ENCODE data around the gene STAG3.
A peak's percentile ranks its signal among the peaks of the same experiment; 100 is the strongest.

The STAG3 gene

DNA sequence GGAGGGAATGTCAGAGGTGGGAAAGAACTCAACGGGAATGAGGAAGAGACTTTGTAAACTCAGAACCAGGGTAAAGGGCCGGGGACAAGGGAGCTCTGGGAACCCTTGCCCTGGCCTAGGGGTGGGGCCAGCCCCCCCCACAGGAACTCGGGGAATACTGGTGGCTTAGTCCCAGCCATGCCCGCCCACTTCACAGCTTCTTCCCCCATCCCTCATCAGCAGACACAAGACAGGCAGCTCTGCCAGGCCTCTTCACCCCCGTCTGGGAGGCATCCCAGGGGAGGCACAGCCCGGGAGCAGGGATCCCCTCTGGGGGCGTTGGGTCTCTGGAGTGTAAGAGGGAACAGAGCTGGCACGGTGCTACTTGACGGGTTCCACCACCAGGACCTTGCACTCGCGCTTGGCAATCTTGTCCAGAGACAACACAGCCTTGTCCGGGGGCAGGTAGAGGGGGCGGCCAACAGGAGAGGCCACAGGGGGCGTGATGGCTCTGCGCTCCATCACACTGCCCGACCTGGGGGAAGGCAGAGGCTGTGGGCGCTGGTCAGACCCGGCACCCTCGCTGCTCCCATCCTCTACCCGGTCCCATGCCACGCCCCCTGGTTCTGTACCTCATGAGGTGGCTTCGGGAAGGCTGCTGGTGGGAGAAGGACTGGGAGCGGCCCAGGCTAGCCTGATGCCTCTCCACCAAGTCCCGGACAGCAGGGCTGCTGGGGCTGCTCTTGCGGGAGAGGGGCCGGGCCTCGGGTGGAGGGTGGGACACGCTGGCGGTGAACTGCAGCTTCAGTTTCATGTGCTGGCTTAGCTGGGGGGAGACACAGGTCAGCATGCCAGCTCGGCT, 22.8 kb upstream of the STAG3 start:
- DNase-seq = no peak

DNA sequence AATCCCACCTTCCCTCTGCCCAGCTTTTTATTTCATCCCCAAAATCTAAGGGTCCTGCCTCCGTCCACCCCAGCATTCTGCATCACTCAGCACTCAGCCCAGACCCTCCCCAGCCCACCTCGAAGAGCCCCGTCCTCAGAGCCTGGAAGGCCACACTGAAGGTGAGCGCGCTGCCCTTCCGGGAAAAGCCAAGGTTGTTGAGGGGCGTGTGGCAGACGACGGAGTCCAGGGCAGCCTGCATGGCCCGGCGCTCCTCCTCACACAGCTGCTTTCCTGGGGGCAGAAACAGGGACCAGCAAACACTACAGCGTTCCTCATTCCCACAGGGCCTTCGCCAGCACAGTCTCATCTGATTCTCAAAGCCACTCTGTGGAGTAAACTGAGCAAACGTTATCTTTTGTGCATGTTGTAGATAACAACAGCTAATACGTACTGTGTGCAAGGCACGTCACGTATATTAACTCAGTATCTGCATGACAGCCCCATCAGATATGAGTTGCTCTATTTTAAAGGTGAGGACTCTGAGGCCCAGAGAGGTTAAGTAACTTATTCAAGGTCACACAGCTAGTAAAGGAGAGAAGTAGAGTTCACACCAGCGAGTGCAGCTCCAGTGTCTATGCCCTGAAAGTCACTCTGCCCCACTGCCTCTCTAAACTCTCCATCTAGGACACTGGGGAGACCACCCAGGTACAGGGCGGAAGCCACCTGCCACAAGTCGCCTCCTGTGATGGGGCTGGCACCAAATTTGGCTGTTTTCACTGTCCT, 22.0 kb upstream of the STAG3 start:
- no peak for DNase-seq

DNA sequence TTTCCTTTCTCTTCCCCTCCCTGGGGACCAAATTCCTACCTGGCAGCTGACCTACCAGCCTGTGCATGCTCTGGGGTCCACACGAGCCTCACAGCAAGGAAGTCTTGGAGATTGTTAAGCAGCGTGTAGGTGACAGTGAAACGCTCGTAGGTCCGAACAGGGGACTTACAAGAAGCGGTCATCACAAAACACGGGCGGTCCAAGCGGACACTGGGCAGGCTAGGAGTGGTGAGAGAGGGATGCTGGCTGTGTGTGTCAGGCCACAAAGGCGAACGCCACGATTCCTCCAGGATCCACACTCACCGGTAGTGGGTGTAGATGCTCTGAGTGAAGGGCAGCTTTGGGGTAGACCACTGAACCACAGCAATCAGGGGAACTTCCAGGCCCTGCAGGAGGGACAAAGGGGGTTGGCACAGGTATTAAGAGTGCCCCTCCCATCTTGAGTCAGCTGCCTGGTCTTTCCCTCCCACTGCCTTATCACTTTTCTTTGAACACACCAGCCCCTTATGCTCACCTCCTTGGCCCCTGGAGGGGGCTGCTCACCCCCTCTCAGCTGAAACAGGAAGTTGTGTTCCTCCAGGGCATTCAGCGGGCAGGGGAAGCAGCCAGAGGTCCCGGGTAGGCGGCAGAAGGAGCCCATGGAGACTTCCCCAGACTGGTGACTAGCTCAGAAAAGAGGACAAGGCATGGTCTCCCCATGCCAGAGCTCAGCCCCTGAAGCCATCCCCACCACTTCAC, 21.2 kb upstream of the STAG3 start:
- no peak for DNase-seq

DNA sequence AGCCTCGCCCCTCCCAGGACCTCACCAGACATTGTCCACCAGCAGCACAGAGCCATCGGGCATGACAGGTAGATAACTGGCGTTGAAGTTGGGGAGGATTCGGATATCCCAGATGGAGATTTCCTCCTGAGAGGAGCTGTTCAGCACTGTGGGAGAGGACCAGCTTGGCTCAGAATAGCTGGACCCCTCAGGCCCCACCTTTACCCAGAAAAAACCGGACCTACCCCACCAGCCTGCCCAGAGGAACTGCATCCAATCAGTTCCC, 20.7 kb upstream of the STAG3 start:
- no peak for DNase-seq

DNA sequence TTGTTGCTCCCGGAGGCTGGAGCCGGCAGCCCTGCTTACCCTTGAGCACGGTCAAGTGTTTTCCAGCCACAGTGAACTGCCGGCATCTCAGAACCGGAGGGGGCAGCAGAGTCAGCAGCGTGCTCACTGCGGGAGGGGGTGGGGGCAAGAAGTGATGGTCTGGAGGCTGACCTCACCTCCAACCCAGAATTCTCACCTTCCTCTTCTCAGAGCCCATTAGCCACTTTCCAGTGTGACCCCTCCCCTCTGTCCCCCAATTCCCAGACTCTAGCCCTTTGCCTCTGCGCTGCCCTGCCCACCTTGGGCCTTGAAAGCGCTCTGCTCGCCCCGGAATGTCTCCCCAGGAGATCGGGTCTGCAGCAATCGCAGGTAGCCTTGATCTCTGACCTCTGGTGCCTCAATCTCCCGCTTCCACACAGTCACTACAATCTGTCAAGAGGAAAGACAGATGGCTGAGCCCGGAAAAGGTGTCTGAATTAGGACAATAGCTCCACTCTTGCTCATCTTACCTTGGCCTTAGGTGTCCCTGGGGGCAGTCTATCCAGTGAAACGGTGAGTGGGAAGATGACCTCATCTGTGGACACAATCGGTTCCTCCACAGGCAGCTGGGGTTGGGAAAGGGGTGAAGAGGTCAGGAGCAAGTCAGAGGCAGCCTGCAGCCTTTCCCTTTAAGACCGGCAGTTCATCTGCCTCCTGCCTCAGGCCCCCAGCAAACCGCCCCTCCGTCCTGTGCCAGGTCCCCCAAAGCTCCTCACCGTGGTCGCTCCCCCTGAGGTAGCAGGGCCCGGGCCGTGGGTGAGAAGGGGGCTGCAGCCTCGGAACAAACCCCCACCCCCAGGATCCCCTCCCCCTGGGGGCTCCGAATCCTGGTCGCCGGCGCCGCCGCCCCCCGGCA, 20.1 kb upstream of the STAG3 start:
- peak; percentile 50 for DNase-seq

DNA sequence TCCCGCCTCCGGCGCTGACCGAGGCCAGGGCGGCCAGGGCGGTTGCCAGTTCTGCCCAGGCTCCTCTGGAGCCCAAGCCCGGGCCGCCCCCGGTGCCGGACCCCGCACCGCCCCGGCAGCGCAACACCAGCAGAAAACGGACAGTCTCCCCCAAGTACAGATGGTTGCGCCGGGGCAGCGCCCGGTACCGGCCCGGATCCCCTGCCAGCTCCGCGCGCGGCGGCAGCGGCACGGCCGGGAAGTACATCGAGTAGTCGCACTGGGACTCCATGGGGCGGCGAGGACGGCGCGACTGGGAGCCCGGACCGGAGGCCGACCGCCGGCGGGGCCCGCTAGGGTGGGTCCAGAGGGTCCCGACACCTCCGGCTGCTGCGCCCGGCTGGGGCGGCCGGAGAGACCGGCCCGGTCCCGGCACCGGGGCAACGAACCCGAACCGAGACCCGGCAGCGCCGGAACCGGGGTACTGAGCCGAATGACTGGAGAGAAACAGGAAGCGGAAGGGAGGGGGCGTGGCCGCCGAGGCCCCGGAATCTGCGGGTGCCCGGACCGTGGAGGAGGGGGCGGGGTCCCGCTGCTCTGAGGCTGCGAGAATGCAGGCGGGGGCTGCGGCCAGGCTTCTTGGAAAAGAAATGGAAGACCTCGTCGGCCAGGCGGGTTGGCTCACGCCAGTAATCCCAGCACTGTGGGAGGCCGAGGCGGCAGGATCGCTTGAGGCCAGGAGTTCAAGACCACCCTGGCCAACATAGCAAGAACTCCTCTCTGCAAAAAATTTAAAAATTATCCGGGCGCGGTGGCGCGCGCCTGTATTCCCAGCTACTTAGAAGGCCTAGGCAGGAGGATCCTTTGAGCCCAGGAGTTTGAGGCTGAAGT, 19.3 kb upstream of the STAG3 start, which contains the start of gene TRAPPC14:
Gene TRAPPC14, minus strand, starts transcription at position 495 of the 870 bp plus-strand sequence. Its CDS starts 224 bp downstream, at position 271.
- peak; percentile 80 for DNase-seq

DNA sequence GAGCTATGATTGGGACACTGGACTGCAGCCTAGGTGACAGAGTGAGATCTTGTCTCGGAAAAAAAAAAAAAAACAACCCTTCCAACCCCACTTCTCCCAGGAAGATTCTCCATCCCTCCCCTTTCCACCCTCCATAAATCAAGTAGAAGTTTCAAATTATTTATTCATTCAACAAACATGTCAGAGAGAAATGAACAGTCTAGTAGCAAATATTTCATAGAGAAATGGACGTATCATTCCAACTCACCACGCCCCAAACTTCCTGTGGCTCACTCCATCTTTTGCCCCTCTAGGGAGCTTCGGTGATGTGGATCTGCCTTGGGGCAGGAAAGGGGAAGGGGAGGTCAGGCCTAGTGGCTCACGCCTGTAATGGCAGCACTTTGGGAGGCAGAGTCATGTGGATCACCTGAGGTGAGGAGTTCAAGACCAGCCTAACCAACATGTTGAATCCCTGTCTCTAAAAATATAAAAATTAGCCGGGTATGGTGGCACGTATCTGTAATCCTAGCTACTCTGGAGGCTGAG, 18.6 kb upstream of the STAG3 start:
- DNase-seq = no peak

DNA sequence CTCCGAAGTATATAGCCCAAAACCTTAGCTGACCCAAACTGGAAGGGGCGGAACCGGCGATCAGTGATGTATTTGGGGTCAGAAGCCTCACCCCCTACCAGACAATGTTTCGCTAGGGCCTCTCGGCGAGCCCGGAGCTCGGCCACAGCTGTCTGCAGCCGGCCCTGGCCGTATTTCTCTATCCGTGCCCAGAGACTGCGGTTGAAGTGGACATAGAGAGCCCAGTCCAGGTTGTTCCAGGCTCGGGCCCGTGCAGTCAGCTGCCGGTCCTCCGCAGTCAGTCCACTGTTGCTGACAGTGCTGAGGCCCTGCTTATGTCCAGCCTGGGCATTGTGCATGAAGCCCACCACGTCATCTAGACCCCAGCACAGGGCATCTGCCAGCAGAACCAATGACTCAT, 17.7 kb upstream of the STAG3 start:
- no peak for DNase-seq

DNA sequence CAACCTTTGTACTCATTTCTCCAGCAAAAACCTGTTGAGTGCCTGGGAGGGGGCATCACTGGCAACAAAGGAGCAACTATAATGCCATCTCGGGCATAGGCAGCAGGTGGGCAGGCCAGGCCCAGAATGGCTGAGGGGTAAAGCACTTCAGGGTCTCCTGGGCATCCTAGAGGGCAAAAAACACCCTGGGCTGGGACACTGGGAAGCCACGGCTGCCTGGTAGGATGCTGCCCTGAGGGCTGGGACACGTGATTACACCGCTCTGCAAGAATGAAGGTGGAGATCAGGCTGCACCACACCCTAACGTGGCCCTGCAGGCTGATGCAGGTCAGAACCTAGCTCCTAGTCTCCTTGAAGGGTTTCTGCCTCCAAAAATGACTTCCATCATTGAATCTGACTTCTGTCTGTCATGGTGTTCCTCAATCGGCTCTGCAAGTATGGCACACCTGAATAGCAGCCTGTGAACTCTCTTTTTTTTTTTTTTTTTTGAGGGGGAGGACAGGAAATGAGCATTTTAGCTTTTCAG, 14.6 kb upstream of the STAG3 start:
- DNase-seq = no peak

DNA sequence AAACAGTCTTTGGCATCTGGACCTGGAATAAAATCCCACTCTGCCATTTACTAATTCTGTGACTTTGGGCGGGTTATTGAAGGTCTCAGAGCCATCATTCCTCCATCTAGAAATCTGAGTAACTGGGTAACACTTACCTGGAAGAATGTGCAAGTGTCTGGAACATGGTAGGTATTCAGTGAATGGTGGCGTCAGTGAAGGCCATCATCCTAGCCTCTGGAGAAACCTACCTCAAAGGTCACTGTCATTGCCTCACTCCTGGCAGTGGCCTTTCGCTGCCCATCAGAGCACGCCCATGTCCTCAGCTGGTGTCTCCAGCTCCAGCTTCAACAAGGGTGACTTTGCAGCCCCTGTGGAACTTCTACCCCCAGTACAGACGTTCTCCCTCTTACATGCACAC, 13.8 kb upstream of the STAG3 start:
- DNase-seq = no peak

DNA sequence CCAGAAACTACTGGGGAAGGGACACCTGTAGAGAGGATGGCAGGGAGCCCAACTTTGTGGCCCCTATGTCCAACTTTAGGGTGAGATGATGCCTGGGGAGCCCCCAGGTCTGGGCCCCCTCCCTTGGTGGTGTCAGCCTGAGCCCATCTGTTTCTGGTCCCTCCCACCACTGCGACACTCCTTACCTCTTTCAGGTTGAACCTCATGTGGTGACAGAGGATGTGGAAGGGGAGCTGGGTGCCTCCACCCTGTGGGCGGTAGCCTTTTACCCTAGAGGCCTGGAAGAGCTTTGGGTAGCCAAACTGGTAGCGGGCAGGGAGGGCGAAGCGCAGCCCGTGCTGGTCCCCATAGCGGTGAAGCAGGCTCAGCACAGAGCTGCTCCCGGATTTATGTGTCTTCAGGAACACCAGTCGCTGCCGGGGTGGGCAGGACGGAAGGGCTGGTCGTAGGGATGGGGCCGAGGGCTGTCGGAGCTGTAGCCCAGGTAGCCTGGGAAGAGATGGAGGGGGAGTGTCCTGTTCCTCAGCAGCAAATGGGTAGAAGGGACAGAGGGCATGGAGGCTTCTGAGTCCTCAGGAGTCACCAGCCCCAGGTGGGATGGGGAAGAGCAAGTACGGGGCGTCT, 11.3 kb upstream of the STAG3 start:
- DNase-seq = no peak

DNA sequence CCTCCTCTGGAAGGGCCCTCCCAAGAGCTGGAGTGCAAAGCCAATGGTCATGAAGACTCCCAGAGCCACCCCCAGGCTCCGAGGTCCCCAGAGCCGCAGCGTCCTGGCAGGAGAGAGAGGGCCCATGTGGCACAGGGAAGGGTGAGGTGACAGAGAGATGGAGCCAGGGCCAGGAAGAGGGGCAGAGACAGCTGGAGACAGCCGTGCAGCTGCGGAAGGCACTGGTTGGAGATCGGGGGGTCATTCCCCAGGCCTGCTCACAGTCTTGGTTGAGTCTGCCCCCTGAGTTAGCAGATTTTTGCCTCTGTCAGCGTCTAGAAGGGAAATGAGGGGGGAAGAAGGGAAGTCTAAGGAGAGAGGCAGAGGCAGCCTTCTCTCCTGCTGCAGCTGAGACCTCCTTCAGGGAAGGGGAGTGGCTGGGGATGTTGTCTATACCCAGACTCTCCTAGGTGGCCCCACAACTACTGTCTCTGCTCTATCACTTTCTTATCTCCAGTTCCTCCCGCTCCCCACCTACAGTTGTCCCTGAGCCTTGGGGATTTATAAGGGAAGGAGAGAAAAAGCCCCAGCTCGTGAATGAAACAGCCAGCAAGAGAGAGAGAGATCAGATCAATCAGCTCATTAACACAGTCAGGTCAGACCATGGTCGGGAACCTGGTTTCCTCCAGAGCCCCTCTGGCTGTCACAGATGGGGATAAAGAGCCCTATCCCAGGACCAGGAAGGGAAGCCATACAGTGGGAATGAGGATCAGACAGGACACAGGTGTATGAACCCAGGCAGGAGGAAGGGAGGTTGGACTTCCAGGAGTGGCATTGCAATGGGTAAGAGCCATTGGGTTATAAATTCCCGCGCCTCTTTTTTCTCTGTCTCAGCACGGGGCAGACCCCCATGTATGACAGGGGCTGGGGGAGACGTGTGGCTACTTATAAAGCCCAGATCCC, 10.5 kb upstream of the STAG3 start:
- no peak for DNase-seq

DNA sequence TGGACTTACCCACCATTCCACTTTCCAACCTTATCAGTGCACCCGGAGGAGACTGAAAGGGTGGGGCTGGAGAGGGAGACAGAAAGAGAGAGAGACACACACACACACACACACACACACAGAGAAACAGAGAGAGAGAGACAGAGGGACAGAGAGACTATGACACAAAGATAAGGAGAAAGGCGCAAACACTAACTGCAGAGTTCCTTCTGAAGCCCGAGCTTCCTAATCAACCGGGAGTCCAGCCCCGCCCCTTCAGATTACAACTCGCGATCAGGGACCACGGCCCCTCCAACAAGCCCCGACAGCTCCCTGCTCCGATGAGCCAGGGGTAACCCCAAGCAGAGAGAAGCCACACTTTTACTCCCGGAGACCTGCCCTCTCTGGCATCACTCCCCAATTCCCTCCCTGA, 9.8 kb upstream of the STAG3 start:
- no peak for DNase-seq

DNA sequence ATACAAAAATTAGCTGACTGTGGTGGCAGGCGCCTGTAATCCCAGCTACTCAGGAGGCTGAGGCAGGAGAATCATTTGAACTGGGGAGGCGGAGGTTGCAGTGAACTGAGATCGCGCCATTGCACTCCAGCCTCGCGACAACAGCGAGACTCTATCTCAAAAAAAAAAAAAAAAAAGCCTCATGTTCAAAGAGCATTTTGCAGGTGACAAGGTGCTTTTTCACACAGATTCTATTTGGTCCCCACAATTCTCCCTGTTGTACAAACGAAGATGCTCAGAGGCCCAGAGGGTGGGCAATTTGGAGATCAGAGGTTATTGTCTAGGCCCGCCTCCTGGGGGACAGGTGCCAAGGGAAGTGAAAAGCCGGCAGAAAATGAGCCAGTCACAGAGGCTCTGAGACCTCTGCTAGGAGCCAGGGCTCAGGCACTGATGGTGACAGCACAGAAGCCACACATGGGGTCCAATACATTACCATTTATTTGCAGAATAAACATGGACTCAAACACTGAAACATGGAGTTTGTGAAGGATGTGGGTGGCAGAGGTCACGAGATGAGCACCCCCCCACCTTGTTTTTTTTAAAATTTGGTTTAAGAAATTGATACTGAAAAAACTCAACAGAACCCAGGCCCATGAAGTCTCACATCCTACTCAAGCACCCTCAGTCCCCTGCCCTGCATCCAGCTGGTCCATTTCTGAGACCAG, 8.4 kb upstream of the STAG3 start:
- no peak for DNase-seq

DNA sequence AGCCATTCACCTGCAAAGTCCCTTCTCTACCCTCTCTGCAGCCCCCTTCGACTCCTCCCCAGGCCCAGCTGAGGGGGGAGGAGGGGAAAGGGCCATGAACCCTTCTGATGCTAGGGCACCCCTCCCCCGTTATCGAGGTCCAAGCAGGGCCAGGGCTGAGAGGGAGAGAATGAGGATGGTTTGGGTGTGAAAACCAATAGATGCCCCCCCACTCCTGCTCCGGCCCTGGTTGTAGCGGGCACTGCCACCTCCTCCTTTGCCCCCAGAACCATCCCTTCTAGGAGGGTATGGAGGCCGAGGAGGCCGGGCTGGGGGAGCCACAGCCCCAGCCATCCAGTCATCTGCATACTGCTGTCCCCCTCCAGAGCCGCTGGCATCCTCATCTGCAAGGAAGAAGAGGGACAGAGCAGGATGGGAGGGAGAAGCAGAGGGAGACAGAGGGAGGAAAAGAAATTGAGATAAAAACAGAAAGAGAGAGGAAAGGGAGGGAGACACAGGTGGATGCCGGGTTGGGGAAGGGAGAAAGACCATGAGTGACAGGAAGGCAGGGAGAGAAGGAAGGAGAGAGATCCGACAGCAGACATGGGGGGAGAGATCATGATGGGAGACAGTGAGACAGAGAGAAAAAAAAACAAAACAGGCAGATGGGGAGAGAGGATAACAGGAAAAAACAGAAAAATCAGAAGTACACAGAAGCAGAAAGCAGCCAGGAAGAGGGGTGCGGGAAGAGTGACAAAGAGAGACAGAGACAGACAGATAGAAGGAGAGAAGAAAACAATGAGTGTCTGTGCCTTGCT, 7.4 kb upstream of the STAG3 start:
- no peak for DNase-seq

DNA sequence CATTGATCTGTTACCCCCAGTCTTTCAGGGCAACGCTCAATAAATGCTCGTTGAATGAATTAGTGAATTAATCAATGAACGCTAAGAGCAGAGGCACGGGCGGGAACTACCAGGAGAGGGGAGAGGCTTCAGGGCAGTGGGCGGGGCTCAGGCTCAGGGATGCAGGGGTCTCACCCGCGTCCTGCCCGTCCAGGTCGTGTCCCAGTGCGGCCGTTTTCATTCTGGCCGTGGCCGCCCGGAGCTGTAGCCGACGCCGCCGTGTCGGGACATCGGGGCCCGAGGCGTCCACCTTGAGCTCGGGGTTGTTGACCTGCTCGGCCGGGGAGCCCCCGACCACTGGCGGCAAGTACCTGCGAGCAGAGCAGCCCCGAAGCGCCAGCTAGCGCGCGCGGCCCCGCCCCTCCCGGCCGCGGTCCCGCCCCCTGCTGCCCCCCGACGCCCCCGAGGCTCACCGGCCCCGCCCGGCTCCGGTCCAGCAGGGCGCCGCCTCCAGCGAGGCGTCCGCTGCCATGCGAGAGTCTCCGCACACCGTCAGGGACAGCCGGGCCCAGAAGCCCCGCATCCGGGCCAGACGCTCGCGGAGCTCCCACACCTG, 6.5 kb upstream of the STAG3 start:
- no peak for DNase-seq

DNA sequence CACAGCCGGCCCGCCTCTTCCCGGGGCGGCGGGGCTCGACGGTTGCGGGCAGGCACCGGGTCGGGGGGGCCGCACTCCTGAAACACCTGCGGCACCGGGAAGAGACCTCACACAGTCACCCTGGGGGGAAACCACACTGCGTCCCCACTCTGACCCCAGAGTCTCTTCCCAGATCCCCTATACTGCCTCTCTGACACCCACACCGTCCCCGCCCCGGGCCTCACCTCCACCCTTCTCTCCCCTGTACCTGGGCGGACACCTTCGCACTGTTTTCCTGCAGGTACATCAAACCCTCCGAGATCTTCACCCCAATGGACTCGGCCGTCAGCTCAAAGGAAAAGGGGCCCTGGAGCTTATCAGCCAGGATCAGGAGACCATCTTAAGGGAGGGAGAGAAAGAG, 5.9 kb upstream of the STAG3 start:
- DNase-seq = no peak
